Loucy (cell line): ENCODE results near the gene AMIGO3.

Experiments
- EZH2phosphoT487 ChIP-seq: fragments of 200-600 bp; IDR thresholded peaks from 2 replicates; pipeline ENCODE4 v1.6.1; 2018; ENCODE audit warnings: antibody characterized with exemption, mild to moderate bottlenecking, moderate library complexity, borderline replicate concordance
- TF ChIP-seq, protein P1 (sequence below): fragments of 200-600 bp; sonication (generic); conservative IDR thresholded peaks from 2 replicates; pipeline ENCODE4 v1.5.1; 2014; ENCODE audit warnings: mild to moderate bottlenecking, antibody characterized with exemption, low read length

DNA sequence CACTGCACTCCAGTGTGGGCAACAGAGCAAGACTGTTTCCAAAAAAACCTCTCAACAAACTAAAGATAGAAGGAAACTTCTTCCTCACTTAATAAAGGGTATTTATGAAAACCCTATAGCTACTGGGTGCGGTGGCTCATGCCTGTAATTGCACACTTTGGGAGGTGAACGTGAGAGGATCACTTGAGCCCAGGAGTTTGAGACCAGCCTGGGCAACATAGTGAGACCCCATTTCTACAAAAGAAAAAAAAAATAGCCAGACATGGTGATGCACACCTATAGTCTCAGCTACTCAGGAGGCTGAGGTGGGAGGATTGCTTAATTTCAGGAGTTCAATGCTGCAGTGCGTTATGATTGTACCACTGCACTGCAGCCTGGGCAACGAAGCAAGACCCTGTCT, 44.5 kb upstream of the AMIGO3 start:
- TF ChIP-seq, protein P1, sequence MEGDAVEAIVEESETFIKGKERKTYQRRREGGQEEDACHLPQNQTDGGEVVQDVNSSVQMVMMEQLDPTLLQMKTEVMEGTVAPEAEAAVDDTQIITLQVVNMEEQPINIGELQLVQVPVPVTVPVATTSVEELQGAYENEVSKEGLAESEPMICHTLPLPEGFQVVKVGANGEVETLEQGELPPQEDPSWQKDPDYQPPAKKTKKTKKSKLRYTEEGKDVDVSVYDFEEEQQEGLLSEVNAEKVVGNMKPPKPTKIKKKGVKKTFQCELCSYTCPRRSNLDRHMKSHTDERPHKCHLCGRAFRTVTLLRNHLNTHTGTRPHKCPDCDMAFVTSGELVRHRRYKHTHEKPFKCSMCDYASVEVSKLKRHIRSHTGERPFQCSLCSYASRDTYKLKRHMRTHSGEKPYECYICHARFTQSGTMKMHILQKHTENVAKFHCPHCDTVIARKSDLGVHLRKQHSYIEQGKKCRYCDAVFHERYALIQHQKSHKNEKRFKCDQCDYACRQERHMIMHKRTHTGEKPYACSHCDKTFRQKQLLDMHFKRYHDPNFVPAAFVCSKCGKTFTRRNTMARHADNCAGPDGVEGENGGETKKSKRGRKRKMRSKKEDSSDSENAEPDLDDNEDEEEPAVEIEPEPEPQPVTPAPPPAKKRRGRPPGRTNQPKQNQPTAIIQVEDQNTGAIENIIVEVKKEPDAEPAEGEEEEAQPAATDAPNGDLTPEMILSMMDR = no peak
- TF ChIP-seq EZH2phosphoT487 = no peak
